ENCODE results near the gene KLHL29.
A peak's percentile ranks its signal among the peaks of the same experiment; 100 is the strongest.

KLHL29 gene

DNA sequence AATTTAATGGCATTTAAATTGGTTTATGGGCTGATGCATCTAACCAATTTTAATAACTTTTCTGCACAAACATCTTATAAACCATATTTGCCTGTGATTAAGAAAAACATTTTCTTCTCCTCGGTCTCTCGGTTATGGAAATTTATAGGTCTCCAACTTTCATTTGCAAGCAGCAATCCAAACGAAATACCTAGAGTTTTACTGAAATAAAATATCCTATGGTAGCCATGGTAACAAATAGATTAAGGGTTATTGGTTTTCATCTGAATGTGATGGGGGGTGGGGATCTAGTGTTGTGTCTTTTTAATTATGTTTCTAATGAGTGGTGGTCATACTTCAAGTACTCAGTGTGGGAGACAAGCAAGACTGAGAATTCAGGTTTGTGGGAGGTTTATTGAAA is 2.9 kb downstream of the KLHL29 start:
- H2BK12ac ChIP-seq (ENCODE audit: low read length) = no peak overlapping the region
- H4K91ac ChIP-seq (ENCODE audit: low read depth, low read length) = no peak overlapping the region
- no peak overlapping the region for H4K8ac ChIP-seq (ENCODE audit: low read depth, low read length)
- H2BK120ac ChIP-seq (ENCODE audit: insufficient read depth, low read length, poor library complexity) = no peak overlapping the region
- H4K12ac ChIP-seq (ENCODE audit: low read depth, low read length) = no peak overlapping the region
- no peak overlapping the region for H2AK5ac ChIP-seq (ENCODE audit: low read length)
- DNase-seq = no peak
- peaks cover 19% of the 10 kb centered on the region for H3K27me3 ChIP-seq (ENCODE audit: insufficient read depth, low read length)
- no peak overlapping the region for H3K18ac ChIP-seq (ENCODE audit: low read length)
- H3K14ac ChIP-seq (ENCODE audit: low read length) = no peak overlapping the region
- peaks cover 5% of the 10 kb centered on the region for H3K79me2 ChIP-seq (ENCODE audit: control insufficient read depth, insufficient read depth, low read length, poor library complexity)
- no peak overlapping the region for H3K4ac ChIP-seq (ENCODE audit: low read depth, low read length)
- peaks cover 10 to 21% of the 10 kb centered on the region in 2 experiments for H3K4me1 ChIP-seq (ENCODE audit: control insufficient read depth in 1 of 2, insufficient read depth in 2 of 2, low read length in 2 of 2)
- no peak overlapping the region for H3K23ac ChIP-seq (ENCODE audit: low read length)
- WGBS (ENCODE audit: extremely low coverage, insufficient coverage, insufficient read length) = no CpG with 5 or more reads among the region's 3 CpGs
- no peak overlapping the region for H3K4me2 ChIP-seq (ENCODE audit: low read length)
- no peaks in the 10 kb centered on the region for H3K36me3 ChIP-seq (ENCODE audit: control insufficient read depth in 1 of 2, insufficient read depth in 2 of 2, low read length in 2 of 2)
- no peak overlapping the region for H3K27ac ChIP-seq (ENCODE audit: low read depth, low read length)
- no peak overlapping the region for H3K9ac ChIP-seq (ENCODE audit: low read length)
- peaks cover 6% of the 10 kb centered on the region for H3K79me1 ChIP-seq (ENCODE audit: low read length)
- peaks cover 8% of the 10 kb centered on the region for H3K9me3 ChIP-seq (ENCODE audit: insufficient read depth, low read depth, low read length)
- no peak overlapping the region for H2BK5ac ChIP-seq (ENCODE audit: low read depth, low read length, poor library complexity)
- H2AFZ ChIP-seq (ENCODE audit: insufficient read depth, low read length, poor library complexity) = no peak overlapping the region
- no peak overlapping the region for H3K4me3 ChIP-seq (ENCODE audit: low read depth, low read length)

DNA sequence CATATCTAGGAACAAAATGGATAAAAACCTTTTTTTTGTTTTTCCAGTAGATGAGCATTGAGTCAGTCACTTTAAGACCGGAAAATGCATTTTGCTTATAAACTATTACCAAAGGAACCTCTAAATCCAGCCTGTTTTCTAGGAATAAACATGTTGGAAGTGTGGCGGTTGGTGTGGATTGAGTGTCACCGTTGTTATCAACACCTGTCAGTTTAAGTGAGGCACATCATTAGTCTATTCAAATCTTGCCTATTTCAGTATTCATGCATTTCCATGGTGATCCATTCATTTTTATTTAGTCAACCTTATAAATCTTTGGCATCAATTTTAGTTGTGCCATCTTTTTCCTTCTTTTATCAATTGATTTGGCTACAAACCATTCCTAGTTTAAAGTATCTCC is 3.3 kb downstream of the KLHL29 start:
- Histone ChIP-seq H4K91ac (ENCODE audit: low read depth, low read length) (no peak overlapping the region), H3K9ac (ENCODE audit: low read length) (no peak overlapping the region), H3K36me3 (ENCODE audit: control insufficient read depth in 1 of 2, insufficient read depth in 2 of 2, low read length in 2 of 2) (no peaks in the 10 kb centered on the region), H2BK120ac (ENCODE audit: insufficient read depth, low read length, poor library complexity) (no peak overlapping the region), H3K79me2 (ENCODE audit: control insufficient read depth, insufficient read depth, low read length, poor library complexity) (peaks cover 5% of the 10 kb centered on the region), H3K4me2 (ENCODE audit: low read length) (no peak overlapping the region), H3K23ac (ENCODE audit: low read length) (no peak overlapping the region), H3K14ac (ENCODE audit: low read length) (no peak overlapping the region), H3K9me3 (ENCODE audit: insufficient read depth, low read depth, low read length) (peaks cover 8% of the 10 kb centered on the region), H2AFZ (ENCODE audit: insufficient read depth, low read length, poor library complexity) (no peak overlapping the region), H3K4me1 (ENCODE audit: control insufficient read depth in 1 of 2, insufficient read depth in 2 of 2, low read length in 2 of 2) (peaks cover 10 to 21% of the 10 kb centered on the region in 2 experiments), H4K12ac (ENCODE audit: low read depth, low read length) (no peak overlapping the region), H3K27ac (ENCODE audit: low read depth, low read length) (no peak overlapping the region), H2BK5ac (ENCODE audit: low read depth, low read length, poor library complexity) (no peak overlapping the region), H2BK12ac (ENCODE audit: low read length) (no peak overlapping the region), H2AK5ac (ENCODE audit: low read length) (no peak overlapping the region), H3K18ac (ENCODE audit: low read length) (no peak overlapping the region), H3K27me3 (ENCODE audit: insufficient read depth, low read length) (peaks cover 19% of the 10 kb centered on the region), H4K8ac (ENCODE audit: low read depth, low read length) (no peak overlapping the region), H3K79me1 (ENCODE audit: low read length) (peaks cover 6% of the 10 kb centered on the region), H3K4me3 (ENCODE audit: low read depth, low read length) (no peak overlapping the region), H3K4ac (ENCODE audit: low read depth, low read length) (no peak overlapping the region)
- no CpG with 5 or more reads among the region's 3 CpGs for WGBS (ENCODE audit: extremely low coverage, insufficient coverage, insufficient read length)
- DNase-seq = no peak

DNA sequence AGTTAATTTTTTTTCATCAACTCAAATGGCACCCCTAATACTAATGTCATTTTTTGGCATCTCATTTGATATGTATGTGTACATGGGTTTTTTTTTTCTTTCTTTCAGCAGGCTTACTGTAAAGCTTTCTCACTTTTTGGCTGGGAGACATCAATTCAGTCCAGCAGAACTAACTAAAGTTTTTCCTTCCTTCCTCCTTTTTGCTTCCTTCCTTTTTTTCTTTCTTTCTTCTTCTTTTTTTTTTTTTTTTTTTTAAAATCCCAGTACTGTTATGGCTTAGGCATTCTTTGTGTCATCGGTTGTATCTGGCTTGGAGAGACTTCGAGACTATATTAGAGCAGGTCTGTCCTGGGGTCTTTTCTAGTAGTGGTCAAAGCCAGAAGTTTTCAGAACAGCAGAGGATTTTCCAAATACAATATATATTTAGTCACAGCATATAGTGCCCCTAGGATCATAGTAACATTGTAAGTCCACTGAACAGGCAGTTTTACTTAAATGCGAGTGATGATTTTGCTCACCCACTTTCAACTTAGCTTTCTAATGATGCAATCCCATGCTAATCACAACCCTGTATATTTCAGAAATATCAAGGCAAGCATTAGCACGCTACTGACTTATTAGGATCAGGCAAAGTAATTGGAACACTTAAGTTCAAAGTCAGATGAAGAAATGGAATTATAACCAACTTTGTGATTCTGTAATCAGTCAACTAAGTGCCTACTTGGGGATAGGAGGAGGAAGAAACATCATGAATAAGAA is 4.0 kb downstream of the KLHL29 start:
- Histone ChIP-seq H3K9me3 (ENCODE audit: insufficient read depth, low read depth, low read length) (peaks cover 8% of the 10 kb centered on the region), H4K8ac (ENCODE audit: low read depth, low read length) (no peak overlapping the region), H2BK120ac (ENCODE audit: insufficient read depth, low read length, poor library complexity) (no peak overlapping the region), H4K12ac (ENCODE audit: low read depth, low read length) (no peak overlapping the region), H3K4me1 (ENCODE audit: control insufficient read depth in 1 of 2, insufficient read depth in 2 of 2, low read length in 2 of 2) (peaks cover 10 to 20% of the 10 kb centered on the region in 2 experiments), H3K27ac (ENCODE audit: low read depth, low read length) (no peak overlapping the region), H2AK5ac (ENCODE audit: low read length) (no peak overlapping the region), H4K91ac (ENCODE audit: low read depth, low read length) (no peak overlapping the region), H3K14ac (ENCODE audit: low read length) (no peak overlapping the region), H2BK5ac (ENCODE audit: low read depth, low read length, poor library complexity) (no peak overlapping the region), H3K23ac (ENCODE audit: low read length) (no peak overlapping the region), H3K4me2 (ENCODE audit: low read length) (no peak overlapping the region), H3K9ac (ENCODE audit: low read length) (no peak overlapping the region), H3K4me3 (ENCODE audit: low read depth, low read length) (no peak overlapping the region), H3K79me2 (ENCODE audit: control insufficient read depth, insufficient read depth, low read length, poor library complexity) (peaks cover 5% of the 10 kb centered on the region), H3K79me1 (ENCODE audit: low read length) (peaks cover 5% of the 10 kb centered on the region), H3K18ac (ENCODE audit: low read length) (no peak overlapping the region), H3K36me3 (ENCODE audit: control insufficient read depth in 1 of 2, insufficient read depth in 2 of 2, low read length in 2 of 2) (no peaks in the 10 kb centered on the region), H2AFZ (ENCODE audit: insufficient read depth, low read length, poor library complexity) (no peak overlapping the region), H2BK12ac (ENCODE audit: low read length) (no peak overlapping the region), H3K4ac (ENCODE audit: low read depth, low read length) (no peak overlapping the region), H3K27me3 (ENCODE audit: insufficient read depth, low read length) (peaks cover 19% of the 10 kb centered on the region)
- no CpG with 5 or more reads among the region's 4 CpGs for WGBS (ENCODE audit: extremely low coverage, insufficient coverage, insufficient read length)
- DNase-seq = no peak

DNA sequence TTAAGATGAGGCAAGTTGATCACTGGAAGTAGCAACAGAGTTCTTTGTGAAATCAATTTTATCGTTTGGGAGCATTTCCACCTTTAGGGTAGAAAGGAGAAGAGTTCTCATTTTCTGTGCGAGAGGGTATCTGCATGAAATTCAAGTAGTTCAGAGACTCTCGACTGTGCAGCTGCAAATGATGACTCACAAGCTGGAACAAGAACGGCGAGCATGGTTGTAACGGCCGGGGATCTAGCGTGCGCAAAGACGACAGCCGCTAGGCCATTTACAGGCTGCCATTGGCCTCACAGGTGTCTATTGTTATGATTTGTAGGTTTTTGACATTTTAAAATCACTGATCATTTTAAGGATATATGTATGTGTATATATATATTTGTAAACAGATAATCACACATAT is 5.2 kb downstream of the KLHL29 start:
- Histone ChIP-seq H3K4me1 (ENCODE audit: control insufficient read depth in 1 of 2, insufficient read depth in 2 of 2, low read length in 2 of 2) (peaks cover 10 to 14% of the 10 kb centered on the region in 2 experiments), H3K79me1 (ENCODE audit: low read length) (peaks cover 4% of the 10 kb centered on the region), H3K4ac (ENCODE audit: low read depth, low read length) (no peak overlapping the region), H4K12ac (ENCODE audit: low read depth, low read length) (no peak overlapping the region), H2AK5ac (ENCODE audit: low read length) (no peak overlapping the region), H3K27ac (ENCODE audit: low read depth, low read length) (no peak overlapping the region), H2AFZ (ENCODE audit: insufficient read depth, low read length, poor library complexity) (no peak overlapping the region), H3K9me3 (ENCODE audit: insufficient read depth, low read depth, low read length) (peaks cover 8% of the 10 kb centered on the region), H4K8ac (ENCODE audit: low read depth, low read length) (no peak overlapping the region), H3K23ac (ENCODE audit: low read length) (no peak overlapping the region), H3K18ac (ENCODE audit: low read length) (no peak overlapping the region), H3K9ac (ENCODE audit: low read length) (peak overlapping the region; percentile 62), H3K4me3 (ENCODE audit: low read depth, low read length) (no peak overlapping the region), H4K91ac (ENCODE audit: low read depth, low read length) (no peak overlapping the region), H3K79me2 (ENCODE audit: control insufficient read depth, insufficient read depth, low read length, poor library complexity) (peaks cover 5% of the 10 kb centered on the region), H3K14ac (ENCODE audit: low read length) (no peak overlapping the region), H3K4me2 (ENCODE audit: low read length) (no peak overlapping the region), H3K27me3 (ENCODE audit: insufficient read depth, low read length) (peaks cover 19% of the 10 kb centered on the region), H2BK5ac (ENCODE audit: low read depth, low read length, poor library complexity) (no peak overlapping the region), H3K36me3 (ENCODE audit: control insufficient read depth in 1 of 2, insufficient read depth in 2 of 2, low read length in 2 of 2) (no peaks in the 10 kb centered on the region), H2BK120ac (ENCODE audit: insufficient read depth, low read length, poor library complexity) (no peak overlapping the region), H2BK12ac (ENCODE audit: low read length) (no peak overlapping the region)
- no CpG with 5 or more reads among the region's 11 CpGs for WGBS (ENCODE audit: extremely low coverage, insufficient coverage, insufficient read length)
- peak; percentile 45 to 65 for DNase-seq
